ENCODE results near the gene ZC3HAV1.
"Not testable (repeated sequence)": the region's sequence is repeated elsewhere in the genome, so short reads cannot be mapped to it uniquely, and the experiment has no call there.

Gene ZC3HAV1

DNA sequence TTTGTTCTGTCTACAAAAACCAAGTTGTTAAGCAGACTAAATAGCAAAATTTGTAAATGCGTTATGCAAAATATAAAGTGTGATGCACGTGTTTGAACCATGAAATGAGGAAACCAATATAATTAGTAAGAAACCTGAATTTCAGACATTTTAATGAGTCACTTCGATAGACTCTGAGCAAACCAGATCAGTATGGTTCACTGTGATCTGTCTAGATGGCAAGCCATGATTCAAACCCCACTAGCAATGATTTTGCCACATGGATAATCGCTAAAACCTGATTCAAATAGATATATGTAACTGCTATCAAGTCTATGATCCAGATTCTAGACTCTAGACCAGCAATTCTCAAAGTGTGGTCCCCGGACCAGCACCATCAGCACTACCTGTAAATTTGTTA is 24.8 kb downstream of the ZC3HAV1 start:
- no peak for DNase-seq

GRCh38 chr7:139081584-139081983 is 27.9 kb downstream of the ZC3HAV1 start:
- no peak for DNase-seq

DNA sequence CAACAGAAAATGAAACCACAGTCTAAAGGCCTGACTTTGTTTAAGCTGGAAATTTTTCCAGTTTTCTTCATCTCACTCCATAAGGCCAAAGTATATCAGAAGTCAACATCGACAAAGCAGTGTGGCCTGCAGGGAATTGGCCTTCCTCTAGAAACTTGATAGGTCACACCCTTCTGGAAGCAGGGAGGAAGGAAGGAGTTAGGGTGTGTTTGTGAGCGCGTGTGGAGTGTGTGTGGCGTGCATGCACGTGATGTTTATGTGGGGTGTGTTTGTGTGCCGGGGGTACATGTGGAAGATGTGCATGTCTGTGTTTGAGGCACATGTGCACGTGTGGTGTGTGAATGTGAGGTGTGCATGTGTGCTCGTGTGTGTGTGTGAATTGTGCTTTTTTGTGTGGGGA is 28.6 kb downstream of the ZC3HAV1 start:
- no peak for DNase-seq

DNA sequence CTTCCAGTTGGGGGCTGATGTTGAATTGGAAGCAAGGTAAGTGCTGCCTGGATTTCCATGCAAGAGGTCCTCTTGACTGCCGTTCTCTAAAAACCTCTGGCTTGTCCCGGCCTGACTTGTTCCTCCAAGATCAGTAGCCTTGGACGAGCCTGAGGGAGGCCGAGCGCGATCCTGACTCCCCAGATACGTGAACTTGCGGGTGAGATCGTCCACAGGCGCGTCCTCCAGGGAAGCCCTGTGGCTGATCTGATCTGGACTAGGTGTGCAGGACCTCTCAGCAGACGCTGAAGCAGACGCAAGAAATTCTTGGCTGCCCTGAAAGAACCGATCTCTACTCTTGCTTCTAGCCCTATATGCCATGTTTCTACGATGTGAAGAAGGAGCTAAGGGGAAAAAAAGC is 29.7 kb downstream of the ZC3HAV1 start:
- no peak for DNase-seq

DNA sequence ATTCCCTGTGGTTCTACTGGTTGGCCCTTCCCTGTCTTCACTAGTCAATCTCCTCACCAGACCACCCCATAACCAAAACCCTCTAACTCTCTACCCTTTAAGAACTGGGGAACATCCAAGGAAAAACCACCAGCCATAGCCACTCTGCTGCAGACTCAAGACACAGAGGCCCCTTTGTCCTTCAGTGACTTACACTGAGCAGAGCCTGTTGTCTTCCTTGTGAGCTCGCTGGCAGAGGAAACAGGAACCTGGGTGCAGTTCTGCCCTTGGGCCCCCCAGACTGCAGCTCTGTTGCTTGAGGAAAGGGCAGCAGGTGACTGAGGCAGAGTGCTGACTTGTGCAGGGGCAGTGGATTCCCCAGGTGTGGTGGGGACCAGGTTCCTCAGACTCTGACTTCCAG is 30.6 kb downstream of the ZC3HAV1 start:
- no peak for DNase-seq

GRCh38 chr7:139078399-139078798 is 31.1 kb downstream of the ZC3HAV1 start:
- no peak for DNase-seq

- DNase-seq = not testable (repeated sequence)
These were observed 31.8 kb downstream of the ZC3HAV1 start for GRCh38 chr7:139077706-139078105.

- no peak for DNase-seq
These were observed 33.4 kb downstream of the ZC3HAV1 start for GRCh38 chr7:139075871-139076686.

GRCh38 chr7:139075031-139075652 is 34.4 kb downstream of the ZC3HAV1 start:
- DNase-seq = peak; percentile 42

- DNase-seq = no peak
These were observed 36.7 kb downstream of the ZC3HAV1 start for GRCh38 chr7:139072796-139073195.

DNA sequence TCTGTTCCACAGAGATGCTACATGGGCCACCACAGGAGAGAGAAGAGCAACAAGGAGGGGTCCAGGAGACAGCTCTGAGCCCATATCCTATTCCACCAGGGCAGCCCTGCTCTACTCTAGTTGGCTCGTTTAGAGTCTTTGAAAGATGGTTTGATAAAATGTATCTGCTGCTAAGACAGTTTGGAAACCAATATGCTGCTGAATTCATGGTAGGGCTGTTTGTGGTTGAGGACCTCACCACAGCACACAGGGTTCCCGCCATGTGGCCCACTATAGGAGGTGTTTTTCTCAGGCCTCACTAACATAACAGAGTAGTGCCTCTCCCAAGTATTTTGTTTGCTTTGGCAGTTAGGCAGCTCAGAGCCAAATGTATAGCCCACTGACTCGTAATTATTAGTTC is 37.8 kb downstream of the ZC3HAV1 start:
- no peak for DNase-seq

DNA sequence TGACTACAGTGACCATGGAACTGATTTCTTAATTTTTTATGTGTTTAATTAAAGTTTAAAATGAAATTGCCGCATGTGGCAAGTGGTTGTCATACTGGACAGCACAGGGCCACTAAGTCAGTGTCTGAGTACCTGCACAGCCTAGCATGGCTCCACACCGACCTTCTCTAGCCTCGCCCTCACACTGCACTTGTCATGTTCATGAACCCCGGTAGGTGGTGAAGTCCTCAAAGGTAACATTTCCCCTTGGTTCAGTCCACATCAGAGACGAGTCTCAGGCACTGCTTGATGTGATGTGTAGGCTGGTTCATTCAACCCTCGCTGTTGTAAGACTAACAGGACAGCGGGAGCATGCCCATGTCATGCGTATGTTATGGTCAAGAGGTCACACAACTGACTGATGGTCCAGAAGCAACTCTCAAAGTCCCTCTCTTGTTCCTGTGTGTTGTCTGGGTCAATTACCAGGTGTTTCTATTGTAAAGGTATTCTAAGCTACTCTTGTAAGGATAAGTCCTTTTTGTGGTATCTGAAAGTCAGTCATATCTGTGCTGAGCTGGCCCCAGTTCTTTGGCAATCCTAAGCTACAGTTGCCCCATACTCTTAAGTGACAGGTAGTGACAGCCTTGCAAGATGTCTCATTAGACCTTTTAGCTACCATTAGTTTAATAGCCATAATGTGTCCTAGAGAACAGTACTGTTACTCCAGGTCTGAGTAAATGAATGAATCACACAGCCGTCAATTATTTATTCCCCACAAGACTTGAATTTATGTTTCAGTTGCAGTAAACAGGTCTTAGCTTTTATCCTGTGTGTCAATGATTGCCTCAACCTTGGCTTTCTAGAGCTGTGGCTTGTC is 40.7 kb downstream of the ZC3HAV1 start:
- DNase-seq = no peak

GRCh38 chr7:139066315-139066714 is 43.2 kb downstream of the ZC3HAV1 start:
- DNase-seq = no peak

GRCh38 chr7:139065323-139065722 is 44.2 kb downstream of the ZC3HAV1 start:
- no peak for DNase-seq

DNA sequence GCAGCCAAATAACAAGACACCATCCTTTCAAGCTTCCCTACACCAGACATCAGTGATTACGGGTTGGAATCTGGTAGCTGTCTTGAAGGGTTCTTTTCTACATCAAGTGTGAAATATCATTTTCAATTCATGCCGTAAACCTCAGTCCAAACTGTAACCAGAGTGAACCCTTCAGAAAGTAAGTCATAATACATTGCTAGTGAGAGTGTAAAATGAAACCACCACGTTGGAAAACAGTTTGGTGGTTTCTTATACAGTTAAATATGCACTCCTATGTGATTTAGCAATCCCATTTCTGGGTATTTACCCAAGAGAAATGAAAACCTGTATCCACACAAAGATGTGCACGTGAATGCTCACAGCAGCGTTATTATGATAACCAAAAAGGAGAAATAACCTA is 48.1 kb downstream of the ZC3HAV1 start:
- no peak for DNase-seq

GRCh38 chr7:139060695-139061237 is 48.8 kb downstream of the ZC3HAV1 start:
- DNase-seq = no peak

- no peak for DNase-seq
These were observed 49.6 kb downstream of the ZC3HAV1 start for GRCh38 chr7:139059905-139060304.

DNA sequence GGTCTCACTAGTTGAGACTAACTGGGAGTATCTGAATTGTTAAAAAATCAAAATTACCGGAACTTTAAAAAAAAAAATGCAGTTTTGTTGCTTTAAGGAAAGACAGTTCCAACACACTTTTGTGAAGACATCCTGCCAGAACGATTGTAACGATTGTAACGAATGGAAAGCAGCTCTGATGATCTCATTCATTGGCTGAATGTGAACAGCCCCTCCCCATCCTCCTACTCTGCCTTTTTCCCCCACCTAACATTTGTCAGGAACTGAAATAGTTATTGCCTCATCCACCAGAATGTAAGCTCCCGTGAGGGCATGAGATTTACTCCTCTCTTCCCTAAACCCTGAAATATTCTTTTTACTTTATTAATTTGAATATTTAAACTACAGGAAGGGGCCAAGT is 50.6 kb downstream of the ZC3HAV1 start:
- no peak for DNase-seq

DNA sequence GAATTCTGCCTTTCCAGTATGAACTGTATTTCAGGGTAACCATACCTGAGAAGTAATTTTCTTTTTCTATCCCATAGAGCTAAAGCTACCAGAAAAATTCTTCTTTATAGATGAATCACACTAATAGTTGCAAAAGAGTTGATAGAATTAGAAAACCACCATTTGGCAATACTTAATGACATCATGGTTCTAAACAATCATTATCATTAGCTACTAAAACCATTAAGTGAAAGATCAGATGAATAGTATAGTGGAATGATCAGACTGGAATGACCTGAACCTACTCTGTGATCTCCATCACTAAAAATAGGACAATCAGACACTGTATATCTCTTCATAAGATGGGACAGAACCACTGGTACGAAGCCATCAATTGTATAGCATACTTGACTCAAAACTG is 53.8 kb downstream of the ZC3HAV1 start:
- DNase-seq = no peak

GRCh38 chr7:139054656-139055055 is 54.9 kb downstream of the ZC3HAV1 start:
- not testable (repeated sequence) for DNase-seq

DNA sequence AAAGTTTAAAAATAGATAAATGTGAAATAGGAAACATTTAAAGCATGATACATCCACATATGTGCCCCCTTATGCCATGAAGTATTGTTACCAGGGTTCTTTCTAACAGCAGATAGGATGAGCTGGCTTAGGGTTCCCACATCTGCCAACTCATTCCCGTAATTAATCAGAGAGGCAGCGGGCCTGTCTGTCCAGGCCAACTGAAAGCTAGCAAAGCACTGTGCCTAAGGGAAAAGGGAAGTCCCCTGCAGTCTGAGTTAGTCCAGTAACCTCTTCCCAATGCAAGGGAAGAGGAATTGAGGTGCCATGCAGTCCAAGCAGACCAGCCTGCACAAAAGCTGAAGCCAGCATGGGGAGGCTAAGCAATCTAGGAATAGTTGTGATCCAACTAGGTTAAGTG is 55.4 kb downstream of the ZC3HAV1 start:
- DNase-seq = no peak

GRCh38 chr7:139051655-139052054 is 57.9 kb downstream of the ZC3HAV1 start:
- DNase-seq = no peak

DNA sequence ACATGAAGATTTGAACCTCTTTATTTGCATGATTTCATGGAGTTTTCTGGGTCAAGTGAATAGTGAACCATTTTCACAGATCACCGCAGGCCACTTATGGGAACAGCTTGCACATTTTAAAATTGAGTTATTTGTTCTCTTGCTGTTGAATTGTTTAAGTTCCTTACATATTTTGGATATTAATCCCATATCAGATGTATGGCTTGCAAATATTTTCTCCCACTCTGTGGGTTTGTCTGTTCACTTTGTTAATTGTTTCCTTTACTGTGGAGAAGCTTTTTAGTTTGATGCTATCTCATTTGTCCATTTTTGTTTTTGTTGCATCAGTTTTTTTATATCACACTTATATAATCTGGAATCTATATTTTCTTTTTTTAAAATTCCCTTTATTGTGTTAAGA is 59.6 kb downstream of the ZC3HAV1 start:
- no peak for DNase-seq

All from T1000 (cell line).